Left kidney (tissue), 2 donors: ENCODE data around the gene TWIST2. TPM values are rescaled to one million over a fixed set of nuclear protein-coding genes. Genes with fewer than 3 reads are reported as not detected.
A peak's percentile ranks its signal among the peaks of the same experiment; 100 is the strongest.

Experiments used
- DNase-seq: peaks from one replicate; pipeline ENCODE4 v3.0.0-alpha.2; 2013
- polyA plus RNA-seq: library from polyadenylated mRNA; unstranded; fragments of 120-200 nt; gene quantifications from one replicate; pipeline ENCODE4 v1.2.1, GENCODE V29; 2013; ENCODE audit not compliant: insufficient read length

TWIST2 gene
- polyA plus RNA-seq, 1 donor: 2.4 TPM

GRCh38 chr2:238920053-238920452 is 72.2 kb downstream of the TWIST2 start:
- no peak for DNase-seq

GRCh38 chr2:238920601-238921001 is 72.7 kb downstream of the TWIST2 start:
- DNase-seq: no peak

- no peak for DNase-seq
Measured at GRCh38 chr2:238921259-238921658, 73.4 kb downstream of the TWIST2 start.

DNA sequence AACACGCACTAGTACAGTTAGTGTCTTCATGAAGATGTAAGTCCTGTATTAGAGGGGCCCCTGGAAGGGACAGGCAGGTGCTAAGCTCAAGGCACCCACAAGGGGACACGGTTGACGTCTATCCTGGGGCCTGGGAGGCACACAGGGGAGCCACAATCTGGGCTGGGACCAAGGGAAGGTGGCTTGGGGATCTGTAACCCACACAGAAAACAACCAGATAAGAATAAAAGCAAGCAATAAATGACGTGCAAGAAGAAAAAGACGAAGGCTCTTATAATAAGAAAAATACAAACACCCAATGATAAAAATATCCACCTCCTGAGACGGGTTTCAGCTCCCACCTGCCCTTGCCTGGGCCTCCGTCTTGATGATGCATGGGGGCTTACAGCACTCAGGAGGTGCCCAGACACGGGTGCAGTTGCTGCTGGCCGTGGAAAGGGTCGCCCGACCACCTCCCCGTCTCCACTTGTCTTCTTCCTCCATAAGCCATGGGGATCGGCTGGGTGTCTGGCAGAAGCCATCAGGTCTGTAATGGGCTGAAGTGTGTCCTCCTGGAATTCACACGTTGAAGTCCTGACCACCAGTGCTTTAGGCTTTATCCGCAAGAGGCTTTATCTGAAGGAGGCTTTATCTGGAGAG is 73.9 kb downstream of the TWIST2 start:
- no peak for DNase-seq

DNA sequence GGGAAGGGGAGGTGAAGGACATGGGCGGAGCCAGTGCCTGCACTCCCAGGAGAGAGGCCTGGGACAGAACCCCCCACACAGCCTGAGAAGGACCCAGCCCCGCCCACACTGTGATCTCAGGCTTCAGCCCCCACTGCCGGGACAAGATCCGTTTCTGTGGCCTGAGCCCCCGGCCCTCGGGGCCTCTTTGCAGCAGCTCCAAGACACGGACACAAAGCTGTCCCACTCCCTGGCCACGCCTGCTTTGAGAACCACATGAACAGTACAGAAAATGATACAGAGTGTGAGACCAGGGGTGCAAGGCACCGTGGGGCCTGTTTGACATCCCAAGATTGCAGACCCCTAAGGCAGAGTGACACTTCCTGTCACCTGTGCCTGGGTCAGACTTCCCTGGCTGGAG is 74.5 kb downstream of the TWIST2 start:
- no peak for DNase-seq

GRCh38 chr2:238924032-238924431 is 76.1 kb downstream of the TWIST2 start:
- no peak for DNase-seq

- DNase-seq: no peak
Measured at GRCh38 chr2:238924796-238925195, 76.9 kb downstream of the TWIST2 start.

DNA sequence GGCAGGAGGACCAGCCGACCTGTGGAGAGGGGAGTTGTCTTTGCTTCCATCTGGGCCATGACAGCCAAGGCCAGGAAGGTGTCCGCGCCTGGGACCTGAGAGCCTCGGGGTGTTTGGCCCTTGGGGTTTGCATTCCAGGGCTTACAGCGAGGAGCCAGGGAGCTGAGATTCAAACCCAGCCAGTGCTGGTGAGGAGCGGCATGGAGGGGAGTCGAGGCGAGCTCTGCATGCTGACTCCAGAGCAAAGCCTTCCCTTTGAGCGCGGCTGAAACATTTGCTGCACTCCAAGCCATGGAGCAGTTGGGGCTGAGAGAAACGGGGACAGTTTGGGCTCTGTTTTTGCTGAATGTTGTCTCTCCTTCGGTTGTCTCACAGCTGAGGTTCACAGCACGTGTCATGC is 77.4 kb downstream of the TWIST2 start:
- DNase-seq: no peak

GRCh38 chr2:238925816-238926521 is 78.1 kb downstream of the TWIST2 start:
- DNase-seq: no peak

- no peak for DNase-seq
Measured at GRCh38 chr2:238926761-238927611, 79.1 kb downstream of the TWIST2 start.

DNA sequence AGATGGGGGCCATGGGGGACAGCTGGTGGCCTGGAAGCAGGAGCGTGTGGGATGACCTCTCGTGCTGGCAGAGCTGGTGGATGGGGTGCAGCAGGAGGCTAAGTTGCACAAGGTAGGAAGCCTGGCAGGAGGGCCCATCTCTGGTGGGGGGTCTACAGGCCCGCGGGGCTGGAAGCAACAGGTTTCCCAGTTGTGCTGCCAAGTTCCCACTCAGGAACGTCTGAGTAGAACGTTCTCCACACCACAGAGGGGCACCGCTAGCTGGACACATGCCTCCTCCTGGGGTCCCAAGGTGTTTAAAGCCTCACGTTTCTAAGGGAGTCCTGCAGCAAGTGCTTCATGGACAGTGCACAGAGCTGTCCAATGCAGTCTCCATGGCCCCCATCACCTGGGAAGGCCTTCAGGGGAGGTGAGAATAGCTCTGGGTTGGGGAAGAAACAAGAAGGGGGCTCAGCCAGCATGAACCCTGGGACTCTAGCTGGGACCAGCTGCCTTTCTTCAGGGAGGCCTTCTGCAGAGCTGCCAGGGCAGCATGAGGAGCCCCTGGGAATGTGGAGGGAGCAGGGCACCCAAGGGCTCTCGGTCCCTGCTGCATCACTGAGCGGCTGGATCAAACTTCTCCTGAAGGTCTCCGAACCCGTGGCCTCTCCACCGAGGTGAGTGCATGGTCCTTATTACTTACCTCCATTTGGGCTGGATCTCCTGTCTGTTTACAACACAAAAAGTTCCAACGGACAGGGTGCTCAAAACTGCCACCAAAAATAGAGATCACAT is 80.0 kb downstream of the TWIST2 start:
- DNase-seq: no peak

DNA sequence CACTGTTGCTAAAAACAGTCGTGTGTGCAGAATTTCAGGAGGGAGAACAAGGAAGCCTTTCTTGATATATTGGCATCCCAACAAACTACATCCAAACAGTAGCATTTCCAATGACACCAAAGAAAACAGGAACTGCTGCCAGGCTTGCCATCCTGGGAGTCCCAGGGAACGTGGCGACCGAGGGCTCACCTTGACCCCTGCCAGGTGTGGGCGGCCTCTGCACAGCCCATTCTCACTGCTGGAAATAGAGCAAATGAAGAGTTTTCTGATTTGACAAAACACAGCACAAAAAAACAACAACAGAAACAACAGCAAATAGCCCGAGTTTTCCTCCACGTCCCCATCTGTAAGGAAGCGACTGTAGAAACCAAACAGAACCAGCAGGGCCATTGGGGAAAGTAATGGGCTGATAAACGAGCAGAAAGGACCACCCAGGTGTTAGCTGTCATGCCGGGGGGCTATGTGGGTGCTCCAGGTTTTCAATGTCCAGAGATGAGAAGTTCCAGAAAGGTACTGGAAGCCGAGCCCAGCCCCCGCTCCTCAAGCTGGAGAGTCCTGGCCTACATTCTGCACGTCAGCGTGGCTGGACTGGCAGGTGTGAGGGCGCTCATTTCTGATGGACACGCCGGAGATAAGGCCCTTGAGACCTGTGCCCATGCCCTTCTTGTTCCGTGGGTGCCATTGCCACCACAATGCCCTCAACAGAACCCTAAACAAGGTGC is 80.8 kb downstream of the TWIST2 start:
- no peak for DNase-seq

DNA sequence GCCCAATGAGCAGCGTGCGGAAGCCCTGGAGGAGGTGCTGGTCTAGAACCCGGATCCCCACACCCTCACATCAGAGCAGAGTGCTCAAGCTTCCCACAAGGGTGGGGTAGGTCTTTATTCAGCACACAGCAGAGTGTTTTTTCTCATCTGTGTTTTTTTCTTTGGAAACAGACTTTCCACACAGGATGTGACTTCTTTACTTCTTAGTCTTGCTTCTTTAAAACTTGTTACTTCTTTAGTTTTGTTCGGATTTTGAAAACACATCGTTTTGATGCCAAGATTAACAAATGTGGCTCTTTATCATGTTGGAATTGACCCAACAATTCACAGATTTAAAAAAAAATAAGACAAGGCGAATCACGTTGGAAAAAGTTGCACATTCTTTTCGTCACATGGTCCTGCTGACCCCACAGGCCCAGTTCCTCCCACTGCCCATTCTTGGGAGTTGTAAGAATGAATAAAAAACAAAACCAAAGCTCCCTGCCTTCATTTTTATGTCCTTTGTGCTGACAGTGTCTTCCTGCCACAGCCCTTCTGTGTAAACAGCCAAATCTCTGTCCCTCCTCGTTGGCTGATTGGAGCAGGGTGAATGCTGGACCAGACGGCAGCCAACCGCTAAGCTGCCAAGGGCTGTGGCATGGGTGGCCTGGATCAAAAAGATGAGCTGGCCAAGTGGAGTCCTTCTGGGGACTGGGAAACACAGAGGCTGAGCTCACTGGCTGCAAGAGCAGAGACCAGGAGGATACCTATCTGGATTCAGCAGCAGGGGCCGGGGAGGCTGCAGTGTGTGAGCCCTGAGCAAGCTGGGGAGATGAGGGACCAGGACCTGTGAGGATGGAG is 81.6 kb downstream of the TWIST2 start:
- DNase-seq: peak; percentile 70

GRCh38 chr2:238930216-238930615 is 82.3 kb downstream of the TWIST2 start:
- DNase-seq: no peak

DNA sequence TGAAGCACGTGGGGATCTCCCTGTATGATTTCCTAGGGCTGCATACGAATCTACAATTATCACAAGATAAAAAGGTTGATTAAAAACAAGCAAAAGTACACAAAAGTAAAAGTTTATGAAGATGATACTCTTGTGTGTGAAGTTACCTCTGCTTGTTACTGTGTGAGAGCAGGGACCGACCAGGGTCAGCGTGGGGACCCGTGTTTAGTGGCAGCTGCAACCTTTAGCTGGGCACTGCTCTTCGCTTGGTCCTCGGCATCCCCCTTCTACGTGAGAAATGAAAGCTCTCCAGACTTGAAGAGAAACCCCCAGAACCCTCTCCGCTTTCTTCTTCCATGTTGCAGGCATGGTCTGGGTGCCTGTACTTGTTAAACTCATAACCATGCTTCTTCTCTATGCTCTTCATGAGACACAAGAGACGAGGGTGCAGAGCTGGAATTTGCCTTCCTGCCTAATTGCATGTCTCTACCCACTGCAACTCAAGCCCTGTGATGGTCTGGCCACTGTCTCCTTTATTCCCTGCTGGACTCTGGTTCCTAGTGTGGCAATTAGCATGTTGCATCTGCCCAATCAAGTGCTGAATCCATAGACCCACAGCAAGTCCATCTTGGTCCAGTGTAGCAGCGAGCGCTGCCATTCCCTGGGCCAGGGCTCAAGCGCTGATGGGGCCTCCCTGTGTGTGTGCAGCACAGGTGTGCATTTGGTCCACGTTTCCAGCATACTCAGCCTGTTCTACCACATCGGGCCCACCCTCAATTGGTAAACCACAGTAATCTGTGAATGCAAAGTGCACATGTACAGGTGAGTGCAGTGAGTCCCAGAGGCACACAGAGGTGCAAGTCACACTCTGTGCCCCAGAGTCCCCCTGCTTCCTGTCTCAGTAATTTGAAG is 88.5 kb downstream of the TWIST2 start:
- no peak for DNase-seq

DNA sequence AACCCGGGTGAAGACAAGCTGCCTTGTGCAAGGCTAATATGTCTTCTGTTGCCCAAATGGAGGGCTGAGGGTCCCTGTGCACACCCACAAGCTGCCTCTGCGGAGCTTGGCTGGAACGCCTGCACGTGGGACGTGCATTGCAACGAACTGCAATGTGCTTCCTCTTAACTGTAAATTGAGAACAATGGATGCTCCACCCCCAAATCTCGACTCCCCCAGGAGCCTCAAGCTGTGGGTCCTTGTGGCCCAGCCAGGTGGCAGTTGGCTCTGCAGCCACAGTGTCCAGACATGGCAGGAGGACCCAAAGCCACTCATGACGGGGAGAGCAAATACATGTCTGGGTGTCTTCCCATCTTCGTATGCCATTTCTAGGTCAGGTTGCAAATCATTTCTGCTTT is 90.1 kb downstream of the TWIST2 start:
- DNase-seq: no peak

- DNase-seq: peak; percentile 41
Measured at GRCh38 chr2:238938401-238939055, 90.6 kb downstream of the TWIST2 start.

DNA sequence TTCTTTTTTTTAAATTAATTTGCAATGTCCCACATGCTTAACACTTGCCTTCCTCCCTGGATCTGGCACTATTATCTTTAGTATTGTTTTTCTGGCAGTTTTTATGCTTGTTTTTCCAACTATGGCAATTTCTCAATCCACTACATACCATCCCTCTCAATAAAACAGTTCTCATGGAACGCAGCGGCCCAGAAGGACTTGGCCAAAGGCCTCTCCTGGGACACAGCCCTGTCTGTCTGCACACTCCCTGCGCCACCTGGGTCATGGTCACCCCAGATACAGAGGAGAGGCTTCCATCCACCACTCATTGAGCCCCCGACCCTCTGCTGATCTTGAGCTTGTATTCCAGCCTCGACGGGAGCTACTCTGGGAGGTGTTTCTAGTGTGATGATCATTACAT is 91.2 kb downstream of the TWIST2 start:
- no peak for DNase-seq
